ENCODE results near the gene CRKL.

- TF ChIP-seq CTCF (IDR thresholded peaks at IDR 0.05; ENCODE audit: low read depth, low read length) = no peak
- no peak for TF ChIP-seq POLR2A (IDR thresholded peaks at IDR 0.05; ENCODE audit: extremely low read depth, insufficient read length)
- no peak for TF ChIP-seq MAX (IDR thresholded peaks at IDR 0.05; ENCODE audit: low read depth, low read length)
These were observed 26.2 kb upstream of the CRKL start for GRCh38 chr22:20890975-20891374.

Data from NB4 (cell line).